K562 (cell line): Measurements from ENCODE around the gene AMPD3. TPM values are rescaled to one million over a fixed set of nuclear protein-coding genes. Genes with fewer than 3 reads are reported as not detected.

Experiments
- ARNT ChIP-seq, 2 experiments: fragments of 450-650 bp; IDR thresholded peaks; 2 replicates each; pipeline ENCODE4 v1.6.1; 2016; ENCODE audit warnings: mild to moderate bottlenecking in 1 of 2
- BHLHE40 ChIP-seq: IDR thresholded peaks from 2 replicates; pipeline ENCODE4 v1.6.1; 2011; ENCODE audit warnings: low read length, improper control_type of control experiment
- CREB1 ChIP-seq, 2 experiments: sonication (generic) in 1 of 2; formaldehyde crosslinking in 1 of 2; IDR thresholded peaks; 2 replicates each; pipeline versions ENCODE4 v1.6.1 to v1.8.0; 2012 to 2022; ENCODE audit warnings: inconsistent platforms in 1 of 2, mild to moderate bottlenecking in 1 of 2, missing genetic modification reagents in 1 of 2, moderate library complexity in 1 of 2
- ERF ChIP-seq: fragments of 450-650 bp; formaldehyde crosslinking; IDR thresholded peaks from 2 replicates; pipeline ENCODE4 v1.4.0; 2020; ENCODE audit warnings: mild to moderate bottlenecking, mixed read lengths
- KLF16 ChIP-seq: IDR thresholded peaks from 2 replicates; pipeline ENCODE4 v1.6.1; 2016; ENCODE audit warnings: antibody characterized with exemption
- NFATC3 ChIP-seq: fragments of 450-650 bp; IDR thresholded peaks from 2 replicates; pipeline ENCODE4 v1.6.1; 2017; ENCODE audit warnings: mild to moderate bottlenecking
- SAP30 ChIP-seq: fragments of 200-600 bp; sonication (generic); IDR thresholded peaks from 2 replicates; pipeline ENCODE4 v1.6.1; 2012; ENCODE audit warnings: borderline replicate concordance, low read depth, mild to moderate bottlenecking, moderate library complexity, low read length, control low read depth, inconsistent platforms; ENCODE audit not compliant: insufficient read depth, poor library complexity, severe bottlenecking
- SMARCC2 ChIP-seq: fragments of 450-650 bp; IDR thresholded peaks from 2 replicates; pipeline ENCODE4 v1.6.1; 2017; ENCODE audit warnings: antibody characterized with exemption, moderate library complexity, mild to moderate bottlenecking, low read depth
- SRSF1 ChIP-seq: fragments of 200-400 bp; formaldehyde crosslinking; IDR thresholded peaks from 2 replicates; pipeline ENCODE4 v1.6.1; 2017; ENCODE audit warnings: mild to moderate bottlenecking, low read depth, low read length, moderate library complexity
- TCF3 ChIP-seq: sonication (generic); formaldehyde crosslinking; IDR thresholded peaks from 2 replicates; pipeline ENCODE4 v1.4.0; 2020; ENCODE audit warnings: mild to moderate bottlenecking, missing genetic modification reagents
- TRIM24 ChIP-seq, 2 experiments: fragments of 450-650 bp; IDR thresholded peaks; 2 replicates each; pipeline ENCODE4 v1.6.1; 2016
- ZNF41 ChIP-seq: fragments of 250-450 bp; sonication (Bioruptor Pico); conservative IDR thresholded peaks from 2 replicates; pipeline ENCODE4 v1.4.0; 2020; ENCODE audit warnings: mild to moderate bottlenecking
- polyA plus RNA-seq, 8 experiments: library from polyadenylated mRNA; depleted of rRNA in 4 of 8; stranded (reverse) in 5 of 8; unstranded in 3 of 8; fragments of >200 nt; fragmentation: Nextera tagmentation in 2 of 8; fragmentation: Illumina TruSeq in 1 of 8; extraction: Ambion mirVana in 2 of 8; extraction: Trizol in 1 of 8; gene quantifications; 2 replicates each; pipeline versions ENCODE4 v1.2.1 to v1.2.3, GENCODE V29; 2011 to 2014; ENCODE audit warnings: inconsistent platforms in 1 of 8, missing spikeins in 1 of 8
- total RNA-seq, 7 experiments: library from RNA; depleted of rRNA in 6 of 7; stranded (reverse); fragments of >200 nt in 6 of 7; fragmentation: Illumina TruSeq in 2 of 7; extraction: Trizol in 2 of 7; gene quantifications; 2 replicates each; pipeline versions ENCODE4 v1.2.1 to v1.2.3, GENCODE V29; 2011 to 2021; ENCODE audit warnings: low replicate concordance in 1 of 7
- TF ChIP-seq, protein P1 (sequence below): fragments of 450-650 bp; IDR thresholded peaks from 2 replicates; pipeline ENCODE4 v1.6.1; 2017; ENCODE audit warnings: antibody characterized with exemption, mild to moderate bottlenecking
- TF ChIP-seq, protein P2 (sequence below): sonication (generic); formaldehyde crosslinking; IDR thresholded peaks from 2 replicates; pipeline ENCODE4 v1.4.0; 2020; ENCODE audit warnings: mild to moderate bottlenecking, missing genetic modification reagents
- TF ChIP-seq, protein P3 (sequence below): fragments of 450-650 bp; IDR thresholded peaks from 2 replicates; pipeline ENCODE4 v1.6.1; 2018; ENCODE audit not compliant: partially characterized antibody

AMPD3 gene
- total and polyA plus RNA-seq, 9 of the 15 experiments (the other 6 are each of a cell fraction or from before 2014, with no cell fraction given), result 4.4 to 23.6 (median 11.2) TPM

- TF ChIP-seq, protein P1, sequence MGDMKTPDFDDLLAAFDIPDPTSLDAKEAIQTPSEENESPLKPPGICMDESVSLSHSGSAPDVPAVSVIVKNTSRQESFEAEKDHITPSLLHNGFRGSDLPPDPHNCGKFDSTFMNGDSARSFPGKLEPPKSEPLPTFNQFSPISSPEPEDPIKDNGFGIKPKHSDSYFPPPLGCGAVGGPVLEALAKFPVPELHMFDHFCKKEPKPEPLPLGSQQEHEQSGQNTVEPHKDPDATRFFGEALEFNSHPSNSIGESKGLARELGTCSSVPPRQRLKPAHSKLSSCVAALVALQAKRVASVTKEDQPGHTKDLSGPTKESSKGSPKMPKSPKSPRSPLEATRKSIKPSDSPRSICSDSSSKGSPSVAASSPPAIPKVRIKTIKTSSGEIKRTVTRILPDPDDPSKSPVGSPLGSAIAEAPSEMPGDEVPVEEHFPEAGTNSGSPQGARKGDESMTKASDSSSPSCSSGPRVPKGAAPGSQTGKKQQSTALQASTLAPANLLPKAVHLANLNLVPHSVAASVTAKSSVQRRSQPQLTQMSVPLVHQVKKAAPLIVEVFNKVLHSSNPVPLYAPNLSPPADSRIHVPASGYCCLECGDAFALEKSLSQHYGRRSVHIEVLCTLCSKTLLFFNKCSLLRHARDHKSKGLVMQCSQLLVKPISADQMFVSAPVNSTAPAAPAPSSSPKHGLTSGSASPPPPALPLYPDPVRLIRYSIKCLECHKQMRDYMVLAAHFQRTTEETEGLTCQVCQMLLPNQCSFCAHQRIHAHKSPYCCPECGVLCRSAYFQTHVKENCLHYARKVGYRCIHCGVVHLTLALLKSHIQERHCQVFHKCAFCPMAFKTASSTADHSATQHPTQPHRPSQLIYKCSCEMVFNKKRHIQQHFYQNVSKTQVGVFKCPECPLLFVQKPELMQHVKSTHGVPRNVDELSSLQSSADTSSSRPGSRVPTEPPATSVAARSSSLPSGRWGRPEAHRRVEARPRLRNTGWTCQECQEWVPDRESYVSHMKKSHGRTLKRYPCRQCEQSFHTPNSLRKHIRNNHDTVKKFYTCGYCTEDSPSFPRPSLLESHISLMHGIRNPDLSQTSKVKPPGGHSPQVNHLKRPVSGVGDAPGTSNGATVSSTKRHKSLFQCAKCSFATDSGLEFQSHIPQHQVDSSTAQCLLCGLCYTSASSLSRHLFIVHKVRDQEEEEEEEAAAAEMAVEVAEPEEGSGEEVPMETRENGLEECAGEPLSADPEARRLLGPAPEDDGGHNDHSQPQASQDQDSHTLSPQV, result peak; percentile 57
- TF ChIP-seq ERF (no peak), TRIM24 (IDR thresholded peaks at IDR 0.05) (peak; percentile 10 to 58; a peak in 2 of 4 replicates), BHLHE40 (peak; percentile 12; the same call in 1 of the 2 replicates), CREB1 (IDR thresholded peaks at IDR 0.05) (peak; percentile 53; the same call in 1 of the 2 replicates), CREB1 (CRISPR knock-in tag; IDR thresholded peaks at IDR 0.05) (no peak), NFATC3 (no peak), TCF3 (CRISPR knock-in tag) (0 out of 2 replicates have a peak, but pooled peaks have one; percentile 24), ZNF41 (CRISPR knock-in tag) (no peak), SMARCC2 (no peak), SRSF1 (no peak), KLF16 (no peak; the same call in 1 of the 2 replicates), SAP30 (peak; percentile 2), ARNT (IDR thresholded peaks at IDR 0.05) (0 out of 4 replicates have a peak, but pooled peaks of 1 of the 2 experiments have one; percentile 22)
- TF ChIP-seq, protein P2, sequence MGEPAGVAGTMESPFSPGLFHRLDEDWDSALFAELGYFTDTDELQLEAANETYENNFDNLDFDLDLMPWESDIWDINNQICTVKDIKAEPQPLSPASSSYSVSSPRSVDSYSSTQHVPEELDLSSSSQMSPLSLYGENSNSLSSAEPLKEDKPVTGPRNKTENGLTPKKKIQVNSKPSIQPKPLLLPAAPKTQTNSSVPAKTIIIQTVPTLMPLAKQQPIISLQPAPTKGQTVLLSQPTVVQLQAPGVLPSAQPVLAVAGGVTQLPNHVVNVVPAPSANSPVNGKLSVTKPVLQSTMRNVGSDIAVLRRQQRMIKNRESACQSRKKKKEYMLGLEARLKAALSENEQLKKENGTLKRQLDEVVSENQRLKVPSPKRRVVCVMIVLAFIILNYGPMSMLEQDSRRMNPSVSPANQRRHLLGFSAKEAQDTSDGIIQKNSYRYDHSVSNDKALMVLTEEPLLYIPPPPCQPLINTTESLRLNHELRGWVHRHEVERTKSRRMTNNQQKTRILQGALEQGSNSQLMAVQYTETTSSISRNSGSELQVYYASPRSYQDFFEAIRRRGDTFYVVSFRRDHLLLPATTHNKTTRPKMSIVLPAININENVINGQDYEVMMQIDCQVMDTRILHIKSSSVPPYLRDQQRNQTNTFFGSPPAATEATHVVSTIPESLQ (CRISPR knock-in tag), result 0 out of 2 replicates have a peak, but pooled peaks have one; percentile 33
- TF ChIP-seq, protein P3, sequence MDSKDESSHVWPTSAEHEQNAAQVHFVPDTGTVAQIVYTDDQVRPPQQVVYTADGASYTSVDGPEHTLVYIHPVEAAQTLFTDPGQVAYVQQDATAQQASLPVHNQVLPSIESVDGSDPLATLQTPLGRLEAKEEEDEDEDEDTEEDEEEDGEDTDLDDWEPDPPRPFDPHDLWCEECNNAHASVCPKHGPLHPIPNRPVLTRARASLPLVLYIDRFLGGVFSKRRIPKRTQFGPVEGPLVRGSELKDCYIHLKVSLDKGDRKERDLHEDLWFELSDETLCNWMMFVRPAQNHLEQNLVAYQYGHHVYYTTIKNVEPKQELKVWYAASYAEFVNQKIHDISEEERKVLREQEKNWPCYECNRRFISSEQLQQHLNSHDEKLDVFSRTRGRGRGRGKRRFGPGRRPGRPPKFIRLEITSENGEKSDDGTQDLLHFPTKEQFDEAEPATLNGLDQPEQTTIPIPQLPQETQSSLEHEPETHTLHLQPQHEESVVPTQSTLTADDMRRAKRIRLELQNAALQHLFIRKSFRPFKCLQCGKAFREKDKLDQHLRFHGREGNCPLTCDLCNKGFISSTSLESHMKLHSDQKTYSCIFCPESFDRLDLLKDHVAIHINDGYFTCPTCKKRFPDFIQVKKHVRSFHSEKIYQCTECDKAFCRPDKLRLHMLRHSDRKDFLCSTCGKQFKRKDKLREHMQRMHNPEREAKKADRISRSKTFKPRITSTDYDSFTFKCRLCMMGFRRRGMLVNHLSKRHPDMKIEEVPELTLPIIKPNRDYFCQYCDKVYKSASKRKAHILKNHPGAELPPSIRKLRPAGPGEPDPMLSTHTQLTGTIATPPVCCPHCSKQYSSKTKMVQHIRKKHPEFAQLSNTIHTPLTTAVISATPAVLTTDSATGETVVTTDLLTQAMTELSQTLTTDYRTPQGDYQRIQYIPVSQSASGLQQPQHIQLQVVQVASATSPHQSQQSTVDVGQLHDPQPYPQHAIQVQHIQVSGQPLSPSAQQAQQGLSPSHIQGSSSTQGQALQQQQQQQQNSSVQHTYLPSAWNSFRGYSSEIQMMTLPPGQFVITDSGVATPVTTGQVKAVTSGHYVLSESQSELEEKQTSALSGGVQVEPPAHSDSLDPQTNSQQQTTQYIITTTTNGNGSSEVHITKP, result peak; percentile 88
These were observed at the start of gene AMPD3 (continued) for GRCh38 chr11:10454878-10455631.
